GM12892 (cell line): ENCODE results near the gene PPM1L.

Experiments used
- POLR2A ChIP-seq: IDR thresholded peaks from 2 replicates; pipeline ENCODE4 v1.6.1; 2011; ENCODE audit warnings: low read depth, low read length, control low read depth
- POLR2AphosphoS5 ChIP-seq: IDR thresholded peaks from 2 replicates; pipeline ENCODE4 v1.6.1; 2011; ENCODE audit warnings: low read depth, low read length, control low read depth

DNA sequence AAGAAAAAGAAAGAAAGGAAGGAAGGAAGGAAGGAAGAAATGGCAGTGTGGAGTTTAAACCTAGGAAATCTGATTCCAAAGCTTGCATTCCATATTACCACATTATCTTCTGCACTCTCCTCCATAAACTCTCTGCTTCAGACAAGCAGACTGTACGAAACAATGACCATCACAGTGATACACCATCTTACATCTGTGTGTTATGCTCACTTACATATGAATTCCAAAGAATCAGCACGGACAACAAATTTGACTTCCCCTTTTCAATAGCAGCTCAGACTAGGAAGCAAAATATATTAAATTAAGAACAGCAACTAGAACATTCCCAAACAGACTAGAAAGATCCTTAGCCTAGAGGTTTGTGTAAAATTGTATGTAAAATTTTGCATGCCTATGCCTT is 18.0 kb upstream of the PPM1L start:
- no peak for TF ChIP-seq POLR2A
- TF ChIP-seq POLR2AphosphoS5, result no peak
